Vagina (tissue), 2 donors: ENCODE data around the gene MAPKBP1.

Experiments used
- POLR2A ChIP-seq, 2 donors: fragments of 450-650 bp; IDR thresholded peaks; one replicate each; pipeline ENCODE4 v1.6.1; 2017; ENCODE audit warnings: antibody characterized with exemption in 2 of 2, mild to moderate bottlenecking in 2 of 2, moderate library complexity in 2 of 2
- TF ChIP-seq, protein P1 (sequence below), 3 experiments: fragments of 450-650 bp in 2 of 3; fragments of 200-600 bp in 1 of 3; sonication (generic) in 1 of 3; IDR thresholded peaks; one replicate each; pipeline ENCODE4 v1.5.1; 2017 to 2019; ENCODE audit warnings: antibody characterized with exemption in 3 of 3, mild to moderate bottlenecking in 2 of 3, moderate library complexity in 2 of 3

DNA sequence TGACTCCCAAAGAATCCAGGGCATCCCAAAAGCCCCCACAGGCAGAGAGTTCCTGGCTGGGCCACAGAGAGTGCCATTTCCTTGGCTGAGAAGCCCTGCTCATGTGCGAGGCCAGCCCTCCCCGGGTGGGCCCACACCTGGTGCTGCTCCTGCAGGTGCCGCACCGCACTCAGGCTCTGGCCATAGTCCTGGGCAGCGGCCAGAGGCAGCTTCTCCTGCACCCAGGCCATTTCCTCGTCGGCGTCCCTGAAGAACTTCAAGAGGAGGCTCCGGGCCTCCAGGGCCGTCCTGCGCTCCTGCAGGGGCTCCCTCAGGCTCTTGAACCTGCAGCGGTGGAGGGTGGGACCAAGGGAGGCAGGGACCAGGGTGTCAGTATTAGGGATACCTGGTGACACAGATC lies 82.4 kb downstream of the MAPKBP1 start:
- no peak for TF ChIP-seq POLR2A (IDR thresholded peaks at IDR 0.05)
- TF ChIP-seq, protein P1, sequence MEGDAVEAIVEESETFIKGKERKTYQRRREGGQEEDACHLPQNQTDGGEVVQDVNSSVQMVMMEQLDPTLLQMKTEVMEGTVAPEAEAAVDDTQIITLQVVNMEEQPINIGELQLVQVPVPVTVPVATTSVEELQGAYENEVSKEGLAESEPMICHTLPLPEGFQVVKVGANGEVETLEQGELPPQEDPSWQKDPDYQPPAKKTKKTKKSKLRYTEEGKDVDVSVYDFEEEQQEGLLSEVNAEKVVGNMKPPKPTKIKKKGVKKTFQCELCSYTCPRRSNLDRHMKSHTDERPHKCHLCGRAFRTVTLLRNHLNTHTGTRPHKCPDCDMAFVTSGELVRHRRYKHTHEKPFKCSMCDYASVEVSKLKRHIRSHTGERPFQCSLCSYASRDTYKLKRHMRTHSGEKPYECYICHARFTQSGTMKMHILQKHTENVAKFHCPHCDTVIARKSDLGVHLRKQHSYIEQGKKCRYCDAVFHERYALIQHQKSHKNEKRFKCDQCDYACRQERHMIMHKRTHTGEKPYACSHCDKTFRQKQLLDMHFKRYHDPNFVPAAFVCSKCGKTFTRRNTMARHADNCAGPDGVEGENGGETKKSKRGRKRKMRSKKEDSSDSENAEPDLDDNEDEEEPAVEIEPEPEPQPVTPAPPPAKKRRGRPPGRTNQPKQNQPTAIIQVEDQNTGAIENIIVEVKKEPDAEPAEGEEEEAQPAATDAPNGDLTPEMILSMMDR (IDR thresholded peaks at IDR 0.05): no peak
